ENCODE data around the gene EFCAB6. TPM values are rescaled to one million over a fixed set of nuclear protein-coding genes. Genes with fewer than 3 reads are reported as not detected.
A peak's percentile ranks its signal among the peaks of the same experiment; 100 is the strongest.

Gene EFCAB6
- total and polyA plus RNA-seq, 10 of the 15 experiments (the other 5 are each of a cell fraction or from before 2014, with no cell fraction given): 0.05 to 0.42 (median 0.19) TPM

DNA sequence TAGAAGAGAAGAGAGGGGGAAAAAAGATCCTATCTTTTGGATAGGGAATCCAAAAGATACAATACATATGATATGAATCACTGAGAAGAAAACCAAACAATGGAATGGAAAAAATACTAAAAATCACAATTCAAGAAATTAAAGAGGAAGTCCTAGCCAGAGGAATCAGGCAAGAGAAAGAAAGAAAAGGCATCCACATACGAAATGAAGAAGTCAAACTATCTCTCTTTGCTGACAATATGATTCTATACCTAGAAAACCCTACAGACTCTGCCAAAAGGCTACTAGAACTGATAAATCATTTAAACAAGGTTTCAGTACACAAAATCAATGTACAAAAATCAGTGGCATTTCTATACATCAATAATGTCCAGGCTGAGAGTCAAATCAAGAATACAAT is 91.4 kb downstream of the EFCAB6 start (continued):
- TF ChIP-seq, protein P1, sequence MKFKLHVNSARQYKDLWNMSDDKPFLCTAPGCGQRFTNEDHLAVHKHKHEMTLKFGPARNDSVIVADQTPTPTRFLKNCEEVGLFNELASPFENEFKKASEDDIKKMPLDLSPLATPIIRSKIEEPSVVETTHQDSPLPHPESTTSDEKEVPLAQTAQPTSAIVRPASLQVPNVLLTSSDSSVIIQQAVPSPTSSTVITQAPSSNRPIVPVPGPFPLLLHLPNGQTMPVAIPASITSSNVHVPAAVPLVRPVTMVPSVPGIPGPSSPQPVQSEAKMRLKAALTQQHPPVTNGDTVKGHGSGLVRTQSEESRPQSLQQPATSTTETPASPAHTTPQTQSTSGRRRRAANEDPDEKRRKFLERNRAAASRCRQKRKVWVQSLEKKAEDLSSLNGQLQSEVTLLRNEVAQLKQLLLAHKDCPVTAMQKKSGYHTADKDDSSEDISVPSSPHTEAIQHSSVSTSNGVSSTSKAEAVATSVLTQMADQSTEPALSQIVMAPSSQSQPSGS (IDR thresholded peaks at IDR 0.05; ENCODE audit: low read length): no peak
- TF ChIP-seq ZNF207 (IDR thresholded peaks at IDR 0.05; ENCODE audit: borderline replicate concordance) (no peak), NFYA (IDR thresholded peaks at IDR 0.05; ENCODE audit: borderline replicate concordance, low read depth, low read length) (no peak), SRF (IDR thresholded peaks at IDR 0.05; ENCODE audit: low read depth in 2 of 2, low read length in 2 of 2) (no peak), IKZF2 (IDR thresholded peaks at IDR 0.05) (peak in 1 of 2 experiments; percentile 28; a peak in 1 of 4 replicates), ESRRA (IDR thresholded peaks at IDR 0.05; ENCODE audit: low read length) (no peak), SREBF2 (IDR thresholded peaks at IDR 0.05; ENCODE audit: low read length) (no peak), NFIC (IDR thresholded peaks at IDR 0.05; ENCODE audit: low read depth, low read length) (no peak), ZBED1 (IDR thresholded peaks at IDR 0.05; ENCODE audit: borderline replicate concordance) (no peak), ZNF384 (IDR thresholded peaks at IDR 0.05; ENCODE audit: borderline replicate concordance, low read depth, low read length) (no peak), HDAC2 (IDR thresholded peaks at IDR 0.05) (no peak), SIX5 (IDR thresholded peaks at IDR 0.05; ENCODE audit: low read depth, low read length, severe bottlenecking) (no peak), SKIL (IDR thresholded peaks at IDR 0.05; ENCODE audit: low read depth, poor library complexity, severe bottlenecking) (no peak), PML (IDR thresholded peaks at IDR 0.05; ENCODE audit: low read length) (no peak), NR2F1 (conservative IDR thresholded peaks at IDR 0.05) (no peak), BCL11A (IDR thresholded peaks at IDR 0.05; ENCODE audit: low read depth, low read length) (no peak), CBFB (IDR thresholded peaks at IDR 0.05; ENCODE audit: low read depth) (no peak), YBX1 (IDR thresholded peaks at IDR 0.05) (no peak), MEF2A (IDR thresholded peaks at IDR 0.05; ENCODE audit: insufficient read depth, low read depth, low read length) (no peak), SPI1 (IDR thresholded peaks at IDR 0.05; ENCODE audit: borderline replicate concordance, insufficient read depth, low read depth, low read length) (peak; percentile 83), GABPA (IDR thresholded peaks at IDR 0.05; ENCODE audit: low read depth) (no peak), POLR2AphosphoS2 (IDR thresholded peaks at IDR 0.05; ENCODE audit: low read depth, low read length) (no peak), KLF5 (IDR thresholded peaks at IDR 0.05; ENCODE audit: partially characterized antibody) (no peak), IRF4 (IDR thresholded peaks at IDR 0.05; ENCODE audit: low read depth, low read length) (peak; percentile 26; the same call in 1 of the 2 replicates), BHLHE40 (IDR thresholded peaks at IDR 0.05; ENCODE audit: borderline replicate concordance in 1 of 2, low read depth in 2 of 2, low read length in 1 of 2) (peak in 1 of 2 experiments; percentile 43; a peak in 1 of 4 replicates), POLR2AphosphoS5 (IDR thresholded peaks at IDR 0.05; ENCODE audit: low read length) (no peak), ZBTB33 (IDR thresholded peaks at IDR 0.05) (no peak)

All from GM12878 (cell line).